HT-29 (cell line): ENCODE data around the gene COA4. TPM values are rescaled to one million over a fixed set of nuclear protein-coding genes. Genes with fewer than 3 reads are reported as not detected.

ENCODE experiments used
- DNase-seq: peaks from one replicate; pipeline ENCODE4 v3.0.0-alpha.2; 2015; ENCODE audit warnings: low spot score
- total RNA-seq: library from RNA; depleted of rRNA; stranded (reverse); fragments of >200 nt; shearing (Covaris generic); gene quantifications from 2 replicates; pipeline ENCODE4 v1.2.3, GENCODE V29; 2014; rRNA removed

COA4 gene
- total RNA-seq, 1 experiment from 2014 or later = 352 TPM

GRCh38 chr11:73866095-73866579, 10.5 kb downstream of the COA4 start:
- no peak for DNase-seq

DNA sequence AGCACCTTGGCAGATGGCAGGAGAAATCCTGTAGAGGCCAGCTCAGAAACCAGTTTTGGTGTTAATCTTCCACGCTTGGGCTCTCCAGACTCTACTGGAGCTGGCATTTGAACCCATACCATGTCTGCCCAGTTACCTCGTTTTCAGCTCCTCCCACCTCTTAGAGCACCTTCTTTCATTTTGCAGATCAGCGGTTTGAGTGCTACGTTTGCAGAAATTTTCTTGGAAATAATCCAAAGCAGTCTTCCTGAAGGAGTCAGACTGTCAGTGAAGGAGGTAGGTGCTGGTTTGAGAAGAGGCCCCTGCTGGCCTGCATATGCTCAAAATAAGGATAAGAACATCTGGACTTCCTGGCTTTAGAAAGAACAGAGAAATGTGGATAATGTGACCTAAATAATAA, 13.7 kb downstream of the COA4 start:
- no peak for DNase-seq

DNA sequence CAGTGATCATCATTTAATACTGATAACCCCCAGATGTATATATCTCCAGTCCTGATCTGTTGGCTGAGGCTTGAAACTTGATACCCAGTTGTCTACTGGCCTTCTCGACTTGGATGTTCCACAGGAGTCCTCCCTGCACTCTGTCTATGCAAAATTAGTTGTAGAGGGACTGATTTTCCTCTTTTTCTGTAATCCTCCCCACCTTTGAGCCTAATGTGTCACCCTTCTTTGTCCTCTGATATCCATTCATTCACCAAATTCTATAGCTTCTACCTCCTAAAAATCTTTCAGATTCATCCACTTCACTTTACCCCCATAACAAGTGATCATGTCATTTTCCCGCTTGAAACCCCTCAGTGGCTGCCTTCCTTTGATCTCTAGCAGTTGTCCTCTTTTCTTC, 16.4 kb downstream of the COA4 start:
- no peak for DNase-seq

- no peak for DNase-seq
These were observed 17.0 kb downstream of the COA4 start for GRCh38 chr11:73859671-73860070.

GRCh38 chr11:73856031-73856567, 20.5 kb downstream of the COA4 start:
- DNase-seq = no peak

GRCh38 chr11:73854680-73855079, 22.0 kb downstream of the COA4 start:
- DNase-seq = no peak

DNA sequence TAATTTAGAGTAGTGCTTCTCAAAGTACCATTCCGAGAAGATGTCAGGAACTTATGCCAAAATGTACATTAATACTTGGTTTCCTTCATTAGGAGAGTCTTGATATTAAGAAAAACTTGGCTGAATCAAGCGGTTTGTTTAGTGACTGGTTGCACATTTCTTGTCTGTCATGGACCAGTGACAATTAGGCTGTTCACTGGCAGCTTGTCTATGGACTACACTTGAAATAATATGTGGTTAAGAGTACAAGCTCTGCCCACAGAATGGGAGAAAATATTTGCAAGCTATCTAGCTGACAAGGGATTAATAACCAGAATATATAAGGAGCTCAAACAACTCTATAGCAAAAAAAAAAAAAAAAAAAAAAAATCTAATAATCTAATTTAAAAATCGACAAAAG, 24.6 kb downstream of the COA4 start:
- DNase-seq = no peak

DNA sequence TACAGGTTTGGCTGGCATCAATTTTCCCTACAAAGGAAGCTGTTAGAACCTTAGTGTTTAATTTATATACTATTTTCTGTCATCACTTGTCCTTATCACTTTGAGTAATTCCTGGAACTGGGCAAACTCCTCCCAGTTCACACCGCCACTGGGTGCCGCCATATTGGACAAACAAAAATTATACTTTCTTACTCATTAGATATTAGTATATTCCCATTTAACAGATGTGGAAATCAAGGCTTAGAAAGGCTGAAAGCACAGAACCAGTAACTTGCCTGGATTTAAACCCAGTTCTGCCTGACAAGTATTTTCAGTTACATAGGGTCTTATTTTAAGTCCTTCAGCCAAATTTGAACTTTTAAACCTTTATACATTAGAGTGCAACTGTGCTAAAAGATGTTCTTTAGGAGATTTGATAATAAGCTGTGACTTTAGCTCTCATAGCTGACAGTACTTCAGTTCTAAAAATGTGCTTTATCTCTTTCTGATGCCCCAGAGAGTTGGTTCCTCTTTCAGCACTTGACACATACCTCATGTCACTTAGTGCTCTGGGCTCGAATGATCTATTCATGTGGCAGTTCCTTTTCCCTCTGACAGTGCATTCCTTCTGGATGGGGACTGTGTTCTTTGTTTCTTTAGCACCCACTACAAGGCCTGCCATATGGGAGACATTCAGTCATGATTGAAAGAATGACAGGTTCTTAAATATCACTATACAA, 25.4 kb downstream of the COA4 start:
- DNase-seq = no peak

- DNase-seq = no peak
These were observed 37.6 kb downstream of the COA4 start for GRCh38 chr11:73839123-73839457.

- DNase-seq = no peak
These were observed 38.1 kb downstream of the COA4 start for GRCh38 chr11:73838443-73839122.

- no peak for DNase-seq
These were observed 43.6 kb downstream of the COA4 start for GRCh38 chr11:73833067-73833466.

DNA sequence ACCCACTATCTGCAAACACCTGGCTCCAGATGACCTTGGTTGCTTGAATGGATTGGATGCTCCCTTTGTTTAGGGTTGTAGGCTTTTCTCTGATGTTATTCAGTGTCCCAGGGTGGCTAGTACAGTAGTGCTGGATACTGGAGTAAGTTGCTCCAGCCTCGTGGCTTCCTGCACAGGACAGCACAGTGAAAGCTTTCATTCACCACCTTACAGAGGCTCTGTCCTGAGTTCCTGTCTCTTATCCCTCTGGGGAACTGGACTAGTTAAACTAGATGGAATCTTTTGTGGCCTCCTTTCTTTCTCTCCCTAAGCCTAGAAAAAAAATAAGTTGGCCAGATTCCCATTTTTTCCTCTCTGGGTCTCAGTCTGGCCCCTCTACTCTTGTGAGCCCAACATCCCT, 46.4 kb downstream of the COA4 start:
- no peak for DNase-seq

Other genes with a start within 250 kb of the COA4 start
- 43.0 and 46.5 TPM in 2 replicates for gene PLEKHB1, start 230.3 kb downstream of the COA4 start, total RNA-seq
- gene RAB6A, start 115.8 kb downstream of the COA4 start, total RNA-seq = 158 and 166 TPM in 2 replicates
- gene MRPL48, start 89.0 kb downstream of the COA4 start, total RNA-seq = 83.4 and 92.0 TPM in 2 replicates
- gene PAAF1, start 153 bp upstream of the COA4 start, total RNA-seq = 10.6 and 12.3 TPM in 2 replicates
- 0.46 TPM in 1 of 2 replicates, not detected in the other for gene DNAJB13, start 74.2 kb upstream of the COA4 start, total RNA-seq
- gene UCP2, start 106.0 kb upstream of the COA4 start, total RNA-seq = 76.8 and 89.4 TPM in 2 replicates
- gene UCP3, start 132.2 kb upstream of the COA4 start, total RNA-seq = 0.64 and 0.76 TPM in 2 replicates